Measurements from ENCODE around the gene IVNS1ABP.

DNA sequence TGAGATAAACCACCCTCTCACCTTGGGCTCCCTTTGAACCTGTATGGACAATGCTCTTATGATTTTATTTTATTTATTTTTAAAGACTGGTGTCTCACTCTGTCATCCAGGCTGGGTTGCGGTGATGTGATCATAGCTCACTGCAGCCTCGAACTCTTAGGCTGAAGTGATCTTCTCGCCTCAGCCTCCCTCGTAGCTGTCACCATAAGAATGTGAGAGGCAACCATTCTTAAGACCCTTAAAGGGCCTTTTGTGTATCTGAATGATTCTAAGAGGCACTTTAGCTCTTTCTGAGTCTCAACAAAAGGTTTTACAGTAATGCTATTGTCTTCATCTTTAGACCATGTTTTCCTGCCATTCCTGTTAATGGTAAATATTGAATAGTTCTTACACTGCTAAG, 67.0 kb downstream of the IVNS1ABP start:
- TF ChIP-seq, protein P1, sequence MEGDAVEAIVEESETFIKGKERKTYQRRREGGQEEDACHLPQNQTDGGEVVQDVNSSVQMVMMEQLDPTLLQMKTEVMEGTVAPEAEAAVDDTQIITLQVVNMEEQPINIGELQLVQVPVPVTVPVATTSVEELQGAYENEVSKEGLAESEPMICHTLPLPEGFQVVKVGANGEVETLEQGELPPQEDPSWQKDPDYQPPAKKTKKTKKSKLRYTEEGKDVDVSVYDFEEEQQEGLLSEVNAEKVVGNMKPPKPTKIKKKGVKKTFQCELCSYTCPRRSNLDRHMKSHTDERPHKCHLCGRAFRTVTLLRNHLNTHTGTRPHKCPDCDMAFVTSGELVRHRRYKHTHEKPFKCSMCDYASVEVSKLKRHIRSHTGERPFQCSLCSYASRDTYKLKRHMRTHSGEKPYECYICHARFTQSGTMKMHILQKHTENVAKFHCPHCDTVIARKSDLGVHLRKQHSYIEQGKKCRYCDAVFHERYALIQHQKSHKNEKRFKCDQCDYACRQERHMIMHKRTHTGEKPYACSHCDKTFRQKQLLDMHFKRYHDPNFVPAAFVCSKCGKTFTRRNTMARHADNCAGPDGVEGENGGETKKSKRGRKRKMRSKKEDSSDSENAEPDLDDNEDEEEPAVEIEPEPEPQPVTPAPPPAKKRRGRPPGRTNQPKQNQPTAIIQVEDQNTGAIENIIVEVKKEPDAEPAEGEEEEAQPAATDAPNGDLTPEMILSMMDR (conservative IDR thresholded peaks at IDR 0.05), result no peak
- no peak for TF ChIP-seq ZFX (IDR thresholded peaks at IDR 0.05)

Data from C4-2B (cell line).